Activated naive CD4-positive, alpha-beta T cell treated with anti-CD3 and anti-CD28 coated beads, Interleukin-2, amount 50 U/mL, for 72 hours (primary cell): ENCODE measurements around the gene CFAP73. TPM values are rescaled to one million over a fixed set of nuclear protein-coding genes. Genes with fewer than 3 reads are reported as not detected.

Experiments used
- ATAC-seq, 2 donors: fragments of 150-1000 bp; cut with Tn5 transposase; 2 replicates each; pipeline ENCODE4 v1.10.0; 2021; ENCODE audit warnings: mild to moderate bottlenecking in 2 of 2, moderate library complexity in 2 of 2
- DNase-seq, 2 donors: peaks; one replicate each; pipeline ENCODE4 v3.0.0; 2021 to 2022; ENCODE audit warnings: low spot score in 2 of 2
- H3K27ac Mint-ChIP-seq, 2 donors: one replicate each; pipeline ENCODE4 v1.8.0; 2022; ENCODE audit warnings: mild to moderate bottlenecking in 2 of 2, mixed read lengths in 2 of 2
- H3K36me3 Mint-ChIP-seq, 2 donors: one replicate each; pipeline ENCODE4 v1.8.0; 2022; ENCODE audit warnings: mixed read lengths in 2 of 2
- H3K9me3 Mint-ChIP-seq, 2 donors: one replicate each; pipeline ENCODE4 v1.8.0; 2022; ENCODE audit warnings: mixed read lengths in 2 of 2
- total RNA-seq, 2 donors: library from RNA; stranded (reverse); gene quantifications; one replicate each; pipeline ENCODE4 v1.2.3, GENCODE V29; 2022

Gene CFAP73
- total RNA-seq, 2 donors from 2014 or later = 0.45 to 0.98 TPM

DNA sequence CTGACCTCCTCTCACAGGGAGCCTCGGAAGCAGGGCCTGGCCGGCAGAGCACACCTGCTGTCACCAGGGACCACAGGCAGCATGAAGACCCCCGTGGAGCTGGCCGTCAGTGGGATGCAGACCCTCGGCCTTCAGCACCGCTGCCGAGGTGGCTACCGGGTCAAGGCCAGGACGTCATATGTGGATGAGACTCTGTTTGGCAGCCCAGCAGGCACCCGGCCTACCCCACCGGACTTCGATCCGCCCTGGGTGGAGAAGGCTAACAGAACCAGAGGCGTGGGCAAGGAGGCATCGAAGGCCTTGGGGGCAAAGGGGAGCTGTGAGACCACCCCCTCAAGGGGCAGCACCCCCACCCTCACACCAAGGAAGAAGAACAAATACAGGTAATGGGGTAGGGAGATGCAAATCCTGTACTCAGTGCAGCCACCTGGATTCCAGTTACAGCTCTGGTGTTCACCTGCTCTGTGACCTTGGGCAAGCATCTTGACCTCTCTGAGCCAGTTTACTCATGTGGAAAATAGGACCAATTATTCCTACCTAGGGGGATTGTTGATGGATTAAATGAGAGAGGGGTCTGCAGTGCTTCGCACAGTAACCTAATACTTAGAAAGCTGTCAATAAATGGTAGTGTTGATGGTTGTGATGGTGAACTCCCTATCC is 37.3 kb downstream of the CFAP73 start:
- ATAC-seq = no peak
- Mint-ChIP-seq H3K9me3 (no peaks in the 10 kb centered on the region), H3K36me3 (peaks cover 21 to 22% of the 10 kb centered on the region in 2 donors), H3K27ac (peak overlapping the region; percentile 96)
- no peak for DNase-seq

DNA sequence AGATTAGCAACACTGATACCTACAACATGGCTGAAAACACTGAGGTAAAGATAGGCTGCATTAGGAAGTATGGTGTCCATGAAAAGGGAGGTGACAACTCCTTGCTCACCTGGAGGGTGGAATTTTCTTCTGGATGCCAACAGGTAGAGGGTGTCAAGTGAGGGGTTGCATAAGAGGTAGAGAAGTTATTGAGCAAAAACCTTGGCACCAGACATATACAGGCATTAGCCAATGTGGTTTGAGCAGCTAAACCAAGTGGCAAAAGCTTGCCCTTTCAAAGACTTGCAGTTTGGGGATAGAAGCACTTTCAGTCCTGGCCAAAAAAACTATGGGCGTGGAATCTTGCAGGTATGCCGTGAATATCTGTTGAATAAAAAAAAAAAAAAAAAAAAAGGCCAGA is 39.8 kb downstream of the CFAP73 start:
- ATAC-seq = no peak
- Mint-ChIP-seq H3K36me3 (peaks cover 19 to 22% of the 10 kb centered on the region in 2 donors), H3K27ac (no peak overlapping the region), H3K9me3 (no peaks in the 10 kb centered on the region)
- no peak for DNase-seq

DNA sequence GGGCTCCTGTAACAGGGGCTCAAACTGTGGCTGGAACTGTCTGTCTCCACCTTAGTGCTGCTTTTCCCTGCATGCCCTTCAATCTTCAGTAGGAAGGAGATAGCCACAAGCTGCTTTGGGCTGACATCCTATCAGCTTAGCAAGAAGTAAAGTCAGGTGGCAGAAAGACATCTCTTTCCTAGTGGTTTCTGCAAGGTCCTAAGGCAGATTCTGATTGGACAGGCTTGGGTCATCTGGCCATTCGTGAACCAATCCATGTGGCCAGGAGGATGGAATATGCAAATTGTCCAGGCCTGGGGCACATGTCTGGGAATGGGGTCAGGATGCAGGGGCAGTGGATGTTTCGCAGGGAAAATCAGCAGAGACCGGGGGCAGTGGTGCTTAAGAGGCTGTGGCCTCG is 41.2 kb downstream of the CFAP73 start:
- ATAC-seq (peak in 1 of 2 donors; percentile 30), DNase-seq (no peak)
- peaks cover 15 to 22% of the 10 kb centered on the region in 2 donors for H3K36me3 Mint-ChIP-seq
- H3K27ac Mint-ChIP-seq = no peak overlapping the region
- no peaks in the 10 kb centered on the region for H3K9me3 Mint-ChIP-seq

DNA sequence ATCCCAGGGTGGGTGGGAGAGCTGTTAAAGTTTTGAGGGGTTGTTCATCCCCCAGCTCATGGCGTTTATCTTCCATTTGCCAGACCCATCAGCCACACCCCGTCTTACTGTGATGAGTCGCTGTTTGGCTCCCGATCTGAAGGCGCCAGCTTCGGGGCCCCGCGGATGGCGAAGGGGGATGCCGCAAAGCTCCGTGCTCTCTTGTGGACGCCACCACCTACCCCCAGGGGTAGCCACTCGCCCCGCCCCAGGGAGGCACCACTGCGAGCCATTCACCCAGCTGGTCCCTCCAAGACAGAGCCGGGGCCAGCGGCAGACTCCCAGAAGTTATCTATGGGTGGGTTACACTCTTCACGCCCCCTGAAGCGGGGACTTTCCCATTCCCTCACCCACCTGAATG is 41.7 kb downstream of the CFAP73 start:
- ATAC-seq (no peak), DNase-seq (no peak)
- Mint-ChIP-seq H3K36me3 (peaks cover 12 to 19% of the 10 kb centered on the region in 2 donors), H3K9me3 (no peaks in the 10 kb centered on the region), H3K27ac (no peak overlapping the region)

DNA sequence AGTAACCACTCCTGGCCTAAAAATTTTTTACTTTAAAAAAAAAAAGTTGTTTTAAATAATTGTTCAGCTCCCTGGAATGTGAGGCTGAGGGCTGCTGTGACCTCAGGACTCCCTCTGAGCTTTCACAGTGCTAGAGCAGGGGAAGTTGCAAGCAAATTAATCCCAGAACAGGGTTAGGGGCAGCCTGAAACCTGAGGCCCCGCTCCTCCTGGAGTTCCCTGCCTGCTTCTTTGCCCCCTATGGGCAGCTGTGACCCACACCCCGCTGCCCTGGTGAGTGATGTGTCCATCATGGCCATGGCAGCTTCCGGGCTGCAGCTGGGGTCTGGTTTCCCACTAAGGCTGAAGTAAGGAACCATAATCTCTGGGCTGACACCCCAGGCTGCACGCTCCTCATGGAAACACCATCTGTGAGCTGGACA is 45.5 kb downstream of the CFAP73 start:
- ATAC-seq = no peak
- Mint-ChIP-seq H3K27ac (no peak overlapping the region), H3K36me3 (no peaks in the 10 kb centered on the region), H3K9me3 (no peaks in the 10 kb centered on the region)
- no peak for DNase-seq

DNA sequence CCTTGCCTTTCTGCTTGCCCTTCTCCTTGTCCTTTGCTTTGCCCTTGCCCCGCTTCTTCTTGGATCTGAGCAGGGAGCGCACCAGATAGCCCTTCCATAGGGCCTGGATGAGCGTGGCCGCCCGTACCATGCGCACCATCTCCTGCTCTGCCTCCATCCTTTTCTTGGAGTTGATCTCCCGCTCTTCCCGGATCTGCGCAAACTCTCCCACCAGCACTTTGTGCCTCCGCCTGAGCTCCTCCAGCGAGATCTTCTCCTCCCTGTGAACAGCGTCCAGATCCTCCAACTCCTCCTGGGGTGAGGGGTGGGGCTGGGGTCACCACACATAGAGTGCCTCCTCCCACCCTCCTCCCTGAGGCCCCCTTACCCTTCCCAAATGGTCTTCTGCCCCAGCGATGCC is 46.1 kb downstream of the CFAP73 start:
- Mint-ChIP-seq H3K36me3 (no peaks in the 10 kb centered on the region), H3K27ac (peak overlapping the region in 1 of 2 donors; percentile 72), H3K9me3 (no peaks in the 10 kb centered on the region)
- ATAC-seq (no peak), DNase-seq (no peak)

DNA sequence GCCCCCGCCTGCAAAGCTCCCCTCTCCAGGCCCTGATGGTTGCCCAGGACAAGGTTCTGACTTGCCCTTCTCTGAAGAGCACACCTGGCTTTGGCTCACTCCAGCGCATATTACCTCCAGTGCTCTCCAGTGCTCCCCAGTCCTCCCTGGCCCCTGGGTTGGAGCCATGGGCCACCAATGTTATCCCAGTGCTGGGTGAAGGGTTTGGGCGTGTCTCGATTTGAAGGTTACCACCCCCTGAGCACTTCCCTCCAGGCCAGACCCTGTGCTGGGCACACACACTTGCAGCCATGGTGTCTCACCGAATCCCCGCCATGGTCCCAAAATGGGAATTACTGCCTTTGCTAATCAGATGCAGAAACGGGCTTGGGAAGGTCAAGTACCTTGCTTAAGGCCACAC is 47.1 kb downstream of the CFAP73 start:
- DNase-seq (no peak), ATAC-seq (peak in 1 of 2 donors; percentile 9)
- Mint-ChIP-seq H3K9me3 (no peaks in the 10 kb centered on the region), H3K36me3 (no peaks in the 10 kb centered on the region), H3K27ac (no peak overlapping the region)

DNA sequence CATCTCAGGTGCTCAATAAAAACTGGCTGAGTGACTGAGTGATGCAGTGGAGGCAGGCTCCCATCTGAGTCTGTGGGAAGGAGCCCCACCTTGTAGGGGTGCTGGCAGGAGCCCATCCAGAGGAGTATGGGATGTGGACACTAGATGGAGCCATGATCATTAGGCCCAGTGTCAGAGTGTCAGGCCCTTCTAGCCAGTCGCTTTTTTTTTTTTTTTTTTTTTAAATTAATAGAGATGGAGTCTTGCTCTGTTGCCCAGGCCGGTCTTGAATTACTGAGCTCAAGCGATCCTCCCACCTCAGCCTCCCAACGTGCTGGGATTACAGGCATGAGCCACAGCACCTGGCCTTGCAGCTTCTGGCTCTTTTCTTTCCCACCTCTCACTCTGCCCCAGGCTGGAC is 47.5 kb downstream of the CFAP73 start:
- ATAC-seq (peak; percentile 98 to 99), DNase-seq (peak in 1 of 2 donors; percentile 59)
- no peaks in the 10 kb centered on the region for H3K9me3 Mint-ChIP-seq
- H3K36me3 Mint-ChIP-seq = no peaks in the 10 kb centered on the region
- H3K27ac Mint-ChIP-seq = no peak overlapping the region

DNA sequence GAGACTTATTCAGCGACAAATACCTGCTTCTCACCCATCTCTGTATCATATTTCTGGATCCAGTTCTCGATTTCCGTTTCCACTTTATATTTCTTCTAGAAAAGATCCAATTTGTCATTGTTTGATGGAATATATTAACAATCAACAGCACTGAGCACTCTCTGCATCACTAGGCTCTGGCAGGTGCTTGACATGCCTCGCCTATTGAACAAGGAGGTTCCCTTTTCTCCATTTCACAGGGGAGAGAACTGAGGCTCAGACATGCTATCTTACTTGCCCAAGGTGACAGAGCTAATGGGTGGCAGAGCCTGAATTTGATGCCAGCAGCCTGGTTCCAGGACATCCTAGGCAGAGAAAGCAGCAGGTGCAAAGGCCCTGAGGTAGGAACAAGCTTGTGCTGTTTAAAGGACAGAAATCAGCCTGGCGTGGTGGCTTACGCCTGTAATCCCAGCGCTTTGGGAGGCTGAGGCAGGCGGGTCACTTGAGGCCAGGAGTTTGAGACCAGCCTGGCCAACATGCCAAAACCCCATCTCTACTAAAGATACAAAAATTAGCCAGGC is 48.1 kb downstream of the CFAP73 start:
- Mint-ChIP-seq H3K27ac (no peak overlapping the region), H3K9me3 (no peaks in the 10 kb centered on the region), H3K36me3 (no peaks in the 10 kb centered on the region)
- no peak for DNase-seq
- ATAC-seq = no peak

DNA sequence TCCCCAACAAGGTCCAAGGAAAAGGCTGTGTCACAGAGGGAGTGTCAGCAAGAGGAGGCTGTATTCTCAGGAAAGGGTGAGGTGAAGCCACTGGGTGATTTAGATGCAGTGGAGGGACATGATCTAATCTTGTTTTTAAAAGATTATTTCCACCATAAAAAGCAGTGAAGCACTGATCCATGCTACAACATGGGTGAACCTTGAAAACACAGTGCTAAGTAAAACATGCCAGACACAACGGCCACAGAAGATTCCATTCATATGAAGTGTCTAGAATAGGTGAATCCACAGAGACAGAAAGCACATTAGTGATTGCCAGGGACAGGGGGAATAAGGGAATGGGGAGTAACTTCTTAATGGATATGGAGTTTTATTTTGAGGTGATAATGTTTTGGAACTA is 48.8 kb downstream of the CFAP73 start:
- ATAC-seq = no peak
- H3K9me3 Mint-ChIP-seq = no peaks in the 10 kb centered on the region
- no peak overlapping the region for H3K27ac Mint-ChIP-seq
- no peaks in the 10 kb centered on the region for H3K36me3 Mint-ChIP-seq
- DNase-seq = no peak

DNA sequence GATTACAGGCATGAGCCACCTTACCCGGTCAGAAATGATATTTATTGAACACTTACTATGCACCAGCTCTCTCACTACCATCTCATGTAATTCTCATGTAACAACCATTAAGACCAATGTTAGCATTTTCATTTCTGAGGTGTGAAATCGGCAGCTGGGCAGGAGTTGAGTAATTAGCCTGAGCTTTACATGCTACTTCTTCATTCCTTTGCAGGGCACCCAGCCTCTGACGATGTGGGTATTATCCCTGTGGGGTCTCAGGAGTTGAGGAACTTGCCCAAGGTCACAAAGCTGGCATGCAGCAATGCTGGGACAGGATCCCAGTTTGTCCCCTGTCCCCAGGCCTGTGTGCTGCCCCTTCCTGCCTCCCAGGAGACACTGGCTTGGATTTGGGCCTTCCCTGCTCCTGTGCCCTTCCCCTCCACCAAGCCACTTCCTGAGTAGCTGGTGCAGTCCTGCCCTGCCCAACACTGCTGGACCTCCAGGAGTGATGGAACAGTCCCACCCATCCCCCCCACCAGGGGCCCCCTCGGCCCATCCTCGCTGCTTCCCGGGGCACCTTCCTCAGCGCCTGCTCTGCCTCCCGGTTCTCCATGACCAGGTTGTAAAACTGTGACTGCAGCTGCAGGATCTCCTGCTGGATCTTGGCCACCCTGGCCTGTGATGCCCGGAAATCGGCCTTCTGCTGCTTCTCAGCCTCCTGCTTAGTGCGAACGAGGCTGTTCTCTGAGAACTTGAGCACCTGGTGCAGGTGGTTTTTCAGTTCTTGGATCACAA is 50.7 kb downstream of the CFAP73 start:
- Mint-ChIP-seq H3K27ac (no peak overlapping the region), H3K9me3 (no peaks in the 10 kb centered on the region), H3K36me3 (no peaks in the 10 kb centered on the region)
- no peak for ATAC-seq
- no peak for DNase-seq

DNA sequence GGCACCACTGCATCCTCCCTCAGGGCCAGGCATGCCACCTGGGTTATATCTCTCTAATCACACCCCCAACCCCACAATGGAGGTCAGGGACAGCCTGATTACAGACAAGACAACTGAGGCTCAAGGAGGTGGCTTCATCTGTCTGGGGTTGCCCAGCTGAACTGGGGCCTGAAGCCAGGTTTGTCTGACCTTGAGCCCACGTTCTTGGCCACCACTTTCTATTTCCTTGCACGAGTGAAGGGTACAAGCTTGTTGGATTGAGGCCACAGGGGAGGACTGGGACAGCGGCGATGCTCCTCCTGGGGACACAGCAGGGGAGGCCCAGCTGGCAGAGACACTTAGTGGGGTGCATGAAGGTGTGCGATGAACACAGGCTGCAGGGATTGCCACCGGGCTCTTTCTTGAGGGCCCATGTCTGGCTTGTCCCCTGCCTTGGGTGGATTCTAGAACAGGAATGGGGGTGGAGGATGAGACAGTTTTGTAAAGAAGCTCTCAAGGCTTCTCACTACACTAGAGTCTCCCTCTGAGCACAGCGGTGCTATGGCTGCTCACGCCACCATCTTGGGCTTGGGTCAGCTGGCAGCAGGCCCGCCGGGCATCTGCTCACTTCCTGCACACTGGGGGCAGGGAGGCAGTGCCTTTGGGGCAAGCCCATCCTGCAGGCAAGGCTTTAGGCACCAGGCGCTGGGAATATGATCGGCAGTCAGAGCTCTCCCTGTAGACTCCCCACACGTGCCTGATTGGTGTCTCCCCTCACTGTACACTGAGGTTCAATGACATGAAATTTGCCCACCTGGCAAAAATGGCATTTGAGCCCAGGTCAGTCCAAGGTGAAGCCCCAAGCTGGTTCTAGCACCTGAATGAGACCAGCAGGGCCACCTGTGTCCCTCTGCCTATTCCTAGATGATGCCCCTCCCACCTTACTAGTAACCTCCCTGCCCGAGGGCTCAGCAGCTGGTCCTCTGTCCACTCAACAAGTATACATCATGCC is 52.0 kb downstream of the CFAP73 start:
- H3K36me3 Mint-ChIP-seq = peaks cover 2 to 4% of the 10 kb centered on the region in 2 donors
- H3K27ac Mint-ChIP-seq = no peak overlapping the region
- H3K9me3 Mint-ChIP-seq = peaks cover 0 to 4% of the 10 kb centered on the region in 2 donors
- DNase-seq (no peak), ATAC-seq (no peak)

DNA sequence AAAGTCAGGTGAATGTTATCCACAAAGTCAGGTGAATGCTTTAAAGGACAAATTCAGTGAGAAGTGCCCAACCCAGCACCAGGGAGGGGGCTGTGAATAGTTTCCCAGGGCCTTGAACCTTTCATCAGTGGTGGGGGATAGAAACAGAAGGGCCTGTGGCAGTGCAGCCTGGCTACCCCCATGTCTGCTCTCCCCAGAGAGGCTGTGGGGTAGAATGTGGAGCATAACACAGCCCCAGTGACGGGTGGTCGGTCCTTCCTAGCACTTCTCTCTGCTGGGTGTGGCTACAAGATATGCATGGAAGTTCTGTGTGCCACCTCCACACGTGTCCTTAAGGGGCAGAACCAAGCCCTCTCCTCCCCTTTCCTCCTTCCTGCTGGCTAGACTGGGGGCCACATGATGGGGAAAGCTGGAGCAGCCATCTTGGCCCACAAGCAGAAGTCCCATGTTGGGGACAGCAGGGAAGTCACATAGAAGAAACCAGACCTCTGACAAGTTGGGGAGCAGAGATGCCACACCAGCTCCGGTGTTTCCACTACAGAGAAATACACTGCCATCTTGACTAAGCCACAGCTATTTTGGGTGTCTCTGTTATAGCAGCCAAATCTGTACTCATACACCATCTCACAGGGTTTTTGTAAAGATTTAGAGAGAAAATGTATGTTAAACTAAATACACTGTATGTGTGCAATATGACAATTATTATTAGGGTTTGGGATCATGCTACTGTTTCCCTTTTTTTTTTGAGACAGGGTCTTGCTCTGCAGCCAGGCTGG is 53.0 kb downstream of the CFAP73 start:
- peaks cover 4 to 10% of the 10 kb centered on the region in 2 donors for H3K36me3 Mint-ChIP-seq
- DNase-seq (no peak), ATAC-seq (no peak)
- H3K27ac Mint-ChIP-seq = no peak overlapping the region
- H3K9me3 Mint-ChIP-seq = peaks cover 0 to 5% of the 10 kb centered on the region in 2 donors

DNA sequence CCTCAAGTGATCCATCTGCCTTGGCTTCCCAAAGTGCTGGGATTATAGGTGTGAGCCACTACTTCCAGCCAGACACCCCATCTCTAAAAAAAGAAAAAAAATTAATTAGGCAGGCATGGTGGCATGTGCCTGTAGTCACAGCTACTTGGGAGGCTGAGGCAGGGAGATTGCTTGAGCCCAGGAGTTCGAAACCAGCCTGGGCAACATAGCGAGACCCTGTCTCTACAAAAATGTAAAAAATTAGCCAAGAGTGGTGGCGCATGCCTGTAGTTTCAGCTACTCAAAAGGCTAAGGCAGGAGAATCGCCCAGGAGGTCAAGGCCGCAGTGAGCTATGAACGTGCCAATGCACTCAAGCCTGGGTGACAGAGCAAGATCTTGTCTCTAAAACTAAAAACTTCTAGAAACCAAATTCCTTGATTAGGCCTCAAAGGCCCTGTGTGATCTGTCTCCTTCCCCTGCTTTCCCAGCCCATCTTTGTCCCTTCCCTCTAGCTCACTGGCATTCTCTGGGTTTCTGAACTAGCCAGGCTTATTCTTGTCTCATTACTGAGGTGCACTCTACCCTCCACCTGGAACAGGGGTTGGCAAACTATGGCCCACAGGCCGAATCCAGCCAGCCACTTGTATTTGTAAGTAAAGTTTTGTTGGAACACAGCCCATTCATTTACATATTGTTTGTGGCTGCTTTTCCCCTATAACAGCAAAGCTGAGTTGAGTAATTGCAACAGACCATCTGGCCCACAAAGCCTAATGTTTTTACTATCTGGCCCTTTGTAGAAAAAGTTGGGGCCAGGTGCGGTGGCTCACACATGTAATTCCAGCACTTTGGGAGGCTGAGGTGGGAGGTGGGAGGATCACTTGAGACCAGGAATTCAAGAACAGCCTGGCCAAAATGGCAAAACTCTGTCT is 54.6 kb downstream of the CFAP73 start:
- H3K9me3 Mint-ChIP-seq = peaks cover 0 to 5% of the 10 kb centered on the region in 2 donors
- peaks cover 4 to 11% of the 10 kb centered on the region in 2 donors for H3K36me3 Mint-ChIP-seq
- peak overlapping the region in 1 of 2 donors; percentile 88 for H3K27ac Mint-ChIP-seq
- ATAC-seq = no peak
- no peak for DNase-seq

DNA sequence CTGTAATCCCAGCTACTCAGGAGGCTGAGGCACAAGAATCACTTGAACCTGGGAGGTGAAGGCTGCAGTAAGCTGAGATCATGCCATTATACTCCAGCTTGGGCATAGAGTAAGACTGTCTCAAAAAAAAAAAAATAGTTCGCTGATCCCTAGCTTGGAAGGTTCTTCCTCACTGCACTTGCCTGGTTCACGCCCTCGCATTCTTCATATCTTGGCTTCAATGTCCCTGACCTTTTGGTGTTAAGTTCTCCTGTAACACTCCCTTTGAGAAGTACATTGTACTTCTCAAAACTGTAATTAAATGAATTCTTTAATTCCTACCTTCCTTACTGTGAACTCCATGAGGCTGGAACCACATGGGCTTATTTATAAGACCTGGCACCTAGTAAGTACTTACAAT is 55.3 kb downstream of the CFAP73 start:
- H3K9me3 Mint-ChIP-seq = peaks cover 0 to 5% of the 10 kb centered on the region in 2 donors
- ATAC-seq = no peak
- H3K27ac Mint-ChIP-seq = no peak overlapping the region
- peaks cover 4 to 11% of the 10 kb centered on the region in 2 donors for H3K36me3 Mint-ChIP-seq
- no peak for DNase-seq
